Fibroblast of upper back skin (primary cell): ENCODE measurements around the gene SACS.
A peak's percentile ranks its signal among the peaks of the same experiment; 100 is the strongest.
"Not testable (repeated sequence)": the region's sequence is repeated elsewhere in the genome, so short reads cannot be mapped to it uniquely, and the experiment has no call there.

Experiments used
- DNase-seq: peaks from one replicate; pipeline ENCODE4 v3.0.0-alpha.2; 2013

The SACS gene

DNA sequence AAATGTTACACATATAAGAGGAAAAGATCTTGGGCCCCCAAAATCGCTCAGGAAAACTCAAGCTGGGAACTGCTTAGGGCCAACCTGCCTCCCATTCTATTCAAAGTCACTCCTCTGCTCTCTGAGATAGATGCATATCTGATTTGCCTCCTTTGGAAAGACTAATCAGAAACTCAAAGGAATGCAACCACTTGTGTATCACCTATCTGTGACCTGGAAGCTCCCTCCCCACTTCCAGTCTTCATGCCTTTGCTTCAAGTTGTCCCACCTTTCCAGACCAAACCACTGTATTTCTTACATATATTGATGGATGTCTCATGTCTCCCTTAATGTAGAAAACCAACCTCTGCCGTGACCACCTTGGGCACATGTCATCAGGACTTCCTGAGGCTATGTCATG lies 32.3 kb downstream of the SACS start:
- DNase-seq: not testable (repeated sequence)

DNA sequence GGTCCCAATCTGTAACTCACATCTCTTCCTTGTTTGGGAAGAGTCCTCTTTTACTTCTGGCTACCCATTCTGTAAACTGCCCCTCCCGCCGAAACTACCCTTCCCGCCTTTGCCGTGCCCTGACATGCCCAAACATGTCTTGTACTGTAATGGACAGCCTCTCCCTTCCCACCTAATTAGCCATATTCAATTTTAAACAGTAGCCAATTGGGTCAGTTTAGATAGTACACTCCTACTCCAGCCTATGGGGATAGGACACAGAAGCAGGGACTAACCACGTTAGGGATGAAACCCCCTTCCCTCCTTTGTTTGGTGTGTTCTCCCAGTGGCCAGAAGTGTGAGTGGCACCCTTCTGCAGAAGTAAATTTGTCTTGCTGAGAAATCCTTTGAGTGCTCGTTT lies 34.2 kb downstream of the SACS start:
- DNase-seq: no peak

GRCh38 chr13:23394821-23395220 lies 38.7 kb downstream of the SACS start:
- no peak for DNase-seq

DNA sequence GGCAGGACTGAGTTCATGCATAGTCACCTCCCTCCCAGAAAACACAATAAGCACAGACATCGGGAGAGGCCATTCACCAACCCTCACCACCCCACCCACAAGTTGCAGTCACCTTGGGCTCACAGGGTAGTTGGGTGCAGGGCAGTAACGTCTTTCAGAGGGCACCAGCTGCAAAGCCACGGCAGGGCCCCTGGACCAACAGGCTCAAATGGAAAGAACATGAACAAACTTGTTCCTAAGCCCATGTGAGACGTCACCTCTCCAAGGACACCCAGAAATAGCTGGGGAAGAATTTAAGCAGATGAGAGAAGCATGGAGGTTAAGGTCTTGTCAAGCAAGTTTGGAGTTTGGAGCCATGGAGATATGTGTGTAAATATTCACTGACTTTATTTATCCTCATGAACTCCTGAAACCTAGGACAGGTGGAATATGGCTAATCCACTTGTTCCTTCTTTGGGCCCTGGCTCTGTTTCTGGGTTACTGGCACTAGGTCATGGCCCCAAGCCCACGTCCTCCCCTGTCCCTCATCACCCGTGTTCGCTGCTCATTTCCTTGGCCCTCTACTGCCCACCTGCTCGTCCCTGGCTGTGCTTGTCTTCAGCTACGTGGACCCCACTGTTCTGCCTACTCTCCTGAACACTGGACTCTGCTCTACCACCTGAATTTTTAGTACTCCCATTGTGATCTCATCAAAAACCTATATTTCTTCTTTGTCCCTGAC lies 40.4 kb downstream of the SACS start:
- DNase-seq: no peak

GRCh38 chr13:23392313-23392712 lies 41.2 kb downstream of the SACS start:
- no peak for DNase-seq

- peak; percentile 58 for DNase-seq
These were observed 41.8 kb downstream of the SACS start for GRCh38 chr13:23391752-23392151.

- DNase-seq: no peak
These were observed 47.0 kb downstream of the SACS start for GRCh38 chr13:23386533-23386932.

DNA sequence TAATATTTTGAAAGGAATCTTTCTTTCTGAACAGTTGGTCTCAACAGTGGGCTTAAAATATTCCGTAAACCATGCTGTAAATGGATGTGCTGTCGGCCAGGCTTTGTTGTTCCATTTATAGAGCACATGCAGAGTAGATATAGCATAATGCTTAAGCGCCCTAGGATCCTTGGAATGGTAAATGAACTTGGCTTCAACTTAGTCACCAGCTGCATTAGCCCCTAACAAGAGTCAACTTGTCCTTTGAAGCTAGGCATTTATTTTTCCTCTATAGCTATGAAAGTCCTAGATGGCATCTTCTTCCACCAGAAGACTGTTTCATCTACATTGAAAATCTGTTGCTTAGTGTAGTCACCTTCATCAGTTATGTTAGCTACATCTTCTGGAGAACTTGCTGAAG lies 47.6 kb downstream of the SACS start:
- no peak for DNase-seq

DNA sequence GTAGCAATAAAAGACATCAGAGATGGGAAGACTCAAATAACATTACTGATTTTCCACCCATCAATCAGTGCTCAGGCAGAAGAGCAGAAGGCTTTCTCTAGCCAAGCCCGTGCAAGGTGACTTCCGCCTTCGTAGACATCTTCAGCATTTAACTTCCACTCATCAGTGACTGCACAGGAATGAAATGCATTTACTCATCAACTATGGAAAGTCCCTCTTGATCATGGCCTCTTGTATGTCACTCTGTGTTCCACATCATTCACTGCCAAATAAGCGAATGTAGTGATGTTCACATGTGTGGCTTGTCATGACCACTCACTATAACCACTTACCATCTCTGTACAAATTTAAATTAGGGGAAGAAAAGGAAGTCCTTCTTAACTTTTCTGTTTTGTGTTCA lies 49.4 kb downstream of the SACS start:
- DNase-seq: peak; percentile 66

GRCh38 chr13:23383151-23383550 lies 50.4 kb downstream of the SACS start:
- DNase-seq: no peak

- DNase-seq: no peak
These were observed 51.6 kb downstream of the SACS start for GRCh38 chr13:23381866-23382265.

DNA sequence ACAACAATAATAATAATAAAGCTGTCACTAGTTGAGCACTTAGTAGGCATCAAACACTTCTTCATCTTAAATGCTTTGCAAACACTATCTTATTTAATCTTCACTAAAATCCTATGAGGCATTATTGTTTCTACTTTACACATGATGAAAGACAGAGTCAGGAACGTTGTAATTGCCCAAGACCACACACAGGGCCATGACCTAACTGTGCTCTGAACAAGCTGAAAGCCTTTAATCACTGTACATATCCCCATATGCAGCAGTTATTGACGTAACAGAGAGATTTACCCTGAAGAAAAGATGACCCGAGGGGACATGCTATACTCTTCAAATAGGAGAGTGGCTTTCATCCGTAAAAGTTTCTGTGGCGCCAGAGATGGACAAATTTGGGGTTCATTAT lies 53.0 kb downstream of the SACS start:
- peak; percentile 81 for DNase-seq

GRCh38 chr13:23377983-23378632 lies 55.4 kb downstream of the SACS start:
- peak; percentile 100 for DNase-seq

- DNase-seq: no peak
These were observed 55.9 kb downstream of the SACS start for GRCh38 chr13:23377579-23377978.

GRCh38 chr13:23375001-23375971 lies 58.2 kb downstream of the SACS start:
- DNase-seq: peak; percentile 94

- DNase-seq: peak; percentile 15
These were observed 61.1 kb downstream of the SACS start for GRCh38 chr13:23372264-23372906.

DNA sequence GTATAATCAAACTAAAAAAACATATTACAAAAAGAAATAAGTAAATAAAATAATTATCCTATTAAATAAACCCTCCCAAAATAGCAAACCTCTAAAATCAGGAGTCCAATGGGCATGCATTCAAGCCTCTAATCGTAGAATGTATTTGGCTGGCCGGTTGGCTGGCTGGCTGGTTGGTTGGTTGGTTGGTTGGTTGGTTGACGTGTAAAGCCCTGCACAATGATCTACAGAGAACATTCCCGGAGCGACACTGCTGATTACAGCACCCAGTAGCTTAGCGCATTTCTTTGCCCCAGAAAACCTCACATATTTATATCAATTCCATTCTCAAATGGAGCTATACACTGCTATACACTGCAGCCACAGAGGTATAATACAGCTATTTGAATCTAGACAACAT lies 65.6 kb downstream of the SACS start:
- DNase-seq: no peak

DNA sequence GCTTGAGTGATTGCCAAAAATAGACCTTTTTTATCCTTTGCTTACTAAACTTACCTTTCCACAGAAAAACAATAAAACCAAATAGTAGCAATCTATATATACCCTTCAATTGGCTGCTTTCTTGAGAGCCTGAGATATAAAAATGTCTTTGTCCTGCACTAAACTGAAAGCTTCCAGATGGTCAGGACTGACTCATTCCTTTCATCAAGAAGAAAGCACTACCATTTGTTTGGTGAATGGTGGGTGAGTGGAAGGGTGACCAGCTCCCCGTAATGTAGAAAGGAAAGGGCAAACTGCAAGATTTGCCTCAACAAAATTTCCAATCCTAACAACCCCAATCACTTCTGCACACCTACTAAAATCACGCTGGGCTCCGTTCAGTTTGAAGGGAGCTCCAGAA lies 67.8 kb downstream of the SACS start:
- DNase-seq: peak; percentile 34

- no peak for DNase-seq
These were observed 73.6 kb downstream of the SACS start for GRCh38 chr13:23359882-23360281.

DNA sequence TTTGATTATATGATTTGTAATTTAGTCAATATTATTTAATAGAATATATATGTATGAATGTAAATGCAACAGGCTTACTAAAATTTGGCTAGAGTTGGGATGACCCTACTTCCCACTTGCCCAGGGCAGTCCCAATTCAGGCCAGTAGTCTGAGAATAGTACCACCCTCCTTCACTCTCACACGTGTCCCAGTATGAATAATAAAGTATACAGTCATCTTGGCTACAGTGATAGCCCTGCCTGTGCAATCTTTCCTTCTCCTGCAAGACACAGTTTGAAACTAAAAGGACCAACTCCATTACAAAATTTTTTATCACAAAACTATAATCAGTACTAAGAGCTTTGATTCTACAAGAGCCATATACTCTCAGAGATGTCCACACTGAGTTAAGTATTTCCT lies 76.2 kb downstream of the SACS start:
- DNase-seq: no peak

- no peak for DNase-seq
These were observed 77.1 kb downstream of the SACS start for GRCh38 chr13:23356368-23356767.

DNA sequence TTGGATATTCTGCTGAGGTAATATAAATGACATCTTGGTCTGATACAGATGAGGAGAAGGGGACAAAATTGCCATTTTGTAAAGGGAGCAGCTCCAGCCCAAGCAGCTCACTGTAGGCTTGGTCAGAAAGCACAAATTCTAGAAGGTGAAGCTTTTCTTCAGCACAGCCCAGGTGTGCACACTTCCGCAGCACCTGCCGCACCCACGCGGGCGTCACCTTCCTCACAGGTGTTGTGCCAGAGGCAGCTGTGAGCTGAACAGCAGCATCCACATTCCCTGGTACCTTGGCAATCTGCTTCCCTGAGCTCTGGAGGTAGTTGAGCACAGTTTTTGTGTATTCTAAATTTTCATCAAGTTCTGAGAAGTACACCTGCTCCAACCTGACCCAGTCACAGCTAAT lies 79.0 kb downstream of the SACS start:
- no peak for DNase-seq

DNA sequence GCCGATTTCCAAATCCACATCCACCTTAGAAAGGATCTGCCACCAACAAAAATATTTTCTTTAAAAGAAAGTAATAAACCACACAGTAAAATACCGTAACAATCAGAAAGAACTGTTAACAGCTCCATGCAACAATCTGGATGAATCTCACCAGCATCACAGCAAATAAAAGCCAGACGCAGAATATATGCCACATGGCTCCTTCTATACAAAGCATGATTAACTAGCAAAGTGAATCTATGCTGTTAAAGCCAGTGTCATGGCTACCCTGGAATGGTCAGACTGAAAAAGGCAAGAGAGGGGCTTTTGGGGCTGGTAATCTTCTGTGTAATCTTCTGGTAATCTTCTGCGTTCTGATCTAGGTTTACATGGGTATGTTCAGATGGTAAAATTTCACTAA lies 81.3 kb downstream of the SACS start:
- DNase-seq: no peak
